RPMI8226 (cell line): ENCODE results near the gene AAK1.
"Not testable (repeated sequence)": the region's sequence is repeated elsewhere in the genome, so short reads cannot be mapped to it uniquely, and the experiment has no call there.

ENCODE experiments used
- DNase-seq: peaks from one replicate; pipeline ENCODE4 v3.0.0-alpha.2; 2015

Gene AAK1

DNA sequence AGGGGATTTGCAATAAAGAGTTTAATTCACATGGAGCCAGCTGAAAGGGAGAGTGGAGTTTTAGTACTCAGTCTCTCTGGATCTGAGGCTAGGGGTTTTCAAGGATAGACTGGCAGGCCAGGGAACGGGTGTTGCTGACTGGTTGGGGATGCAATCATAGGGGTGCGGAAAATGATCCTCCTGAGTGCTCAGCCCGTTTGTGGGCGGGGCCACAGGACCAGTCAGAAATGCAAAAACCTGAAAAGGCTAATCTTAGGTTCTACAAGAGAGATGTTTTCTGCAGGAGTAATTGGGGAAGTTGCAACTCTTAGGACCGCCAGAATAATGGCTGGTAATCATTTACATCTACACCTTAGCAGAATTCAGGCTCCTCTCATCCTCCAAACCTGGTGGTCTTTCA, 208.8 kb downstream of the AAK1 start:
- DNase-seq, result no peak

DNA sequence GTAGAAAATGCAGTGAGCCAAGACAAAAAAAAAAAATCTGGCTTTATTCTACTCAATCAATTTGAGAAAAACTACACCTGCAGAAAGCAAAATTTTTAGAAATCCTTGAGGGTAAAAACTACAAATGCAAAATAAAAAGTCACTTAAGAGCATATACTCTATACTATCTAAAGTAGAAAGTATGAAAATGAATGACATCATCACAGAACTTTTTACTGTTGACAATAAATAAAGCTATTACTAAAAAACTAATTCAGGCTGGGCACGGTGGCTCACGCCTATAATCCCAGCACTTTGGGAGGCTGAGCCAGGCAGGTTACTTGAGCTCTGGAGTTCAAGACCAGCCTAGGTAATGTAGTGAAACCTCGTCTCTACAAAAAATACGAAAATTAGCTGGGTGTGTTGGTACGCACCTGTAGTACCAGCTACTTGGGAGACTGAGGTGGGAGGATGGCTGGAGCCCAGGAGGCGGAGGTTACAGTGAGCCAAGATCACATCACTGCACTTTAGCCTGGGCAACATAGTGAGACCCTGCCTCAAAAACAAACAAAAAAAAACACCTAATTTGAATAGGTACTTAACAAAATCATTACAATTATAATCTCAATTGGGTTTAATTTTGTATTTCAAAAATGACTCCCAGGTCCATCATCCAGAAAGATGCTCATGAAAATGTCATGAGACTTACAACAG, 213.9 kb downstream of the AAK1 start:
- DNase-seq, result no peak

DNA sequence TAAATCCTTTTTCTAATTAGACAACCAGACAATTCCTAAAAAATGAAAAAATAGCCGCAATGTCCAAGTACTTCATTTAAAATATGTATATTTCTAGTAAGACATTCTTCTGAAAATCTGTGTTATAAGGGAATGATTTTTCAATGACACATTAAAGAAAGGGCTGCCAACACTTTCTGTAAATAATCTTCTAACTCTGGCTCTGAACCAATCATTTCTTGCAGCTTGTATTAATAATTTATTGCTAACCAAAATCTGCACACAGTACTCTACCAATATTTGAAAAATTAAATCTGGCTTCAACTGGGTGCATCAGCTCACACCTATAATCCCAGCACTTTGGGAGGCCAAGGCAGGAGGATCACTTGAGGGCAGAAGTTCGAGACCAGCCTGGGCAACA, 214.6 kb downstream of the AAK1 start:
- DNase-seq, result no peak

DNA sequence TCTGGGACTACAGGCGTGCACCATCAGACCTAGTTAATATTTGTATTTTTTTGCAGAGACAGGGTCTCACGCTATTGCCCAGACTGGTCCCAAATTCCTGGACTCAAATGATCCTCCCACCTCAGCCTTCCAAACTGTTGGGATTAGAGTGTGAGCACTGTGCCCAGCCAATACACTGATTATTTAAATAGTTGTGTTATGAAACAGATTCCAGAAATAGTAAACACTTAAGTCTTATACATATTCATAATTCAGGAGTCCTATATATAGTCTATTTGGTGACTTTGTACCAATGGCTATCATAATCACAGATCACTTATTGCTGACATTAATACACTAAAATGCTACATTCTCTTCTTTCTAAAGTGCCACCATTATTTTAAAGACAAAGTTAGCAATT, 219.1 kb downstream of the AAK1 start:
- DNase-seq, result no peak

DNA sequence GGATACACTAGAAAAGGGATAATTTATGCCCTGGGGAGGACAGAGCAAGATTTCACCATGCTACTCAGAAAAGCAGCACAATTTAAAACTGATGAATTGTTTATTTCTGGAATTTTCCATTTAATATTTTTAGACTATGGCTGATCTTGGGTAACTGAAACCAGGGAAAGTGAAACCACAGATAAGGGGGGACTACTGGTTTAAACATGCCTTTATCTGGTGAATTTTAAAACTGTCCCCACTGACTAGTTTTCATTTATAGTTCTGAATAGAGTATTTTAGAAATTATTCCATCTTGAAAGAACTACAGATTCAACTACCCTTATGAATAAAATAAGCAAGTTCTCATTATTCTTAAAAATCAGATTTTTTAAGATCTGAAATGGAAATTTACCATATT, 221.3 kb downstream of the AAK1 start:
- no peak for DNase-seq

DNA sequence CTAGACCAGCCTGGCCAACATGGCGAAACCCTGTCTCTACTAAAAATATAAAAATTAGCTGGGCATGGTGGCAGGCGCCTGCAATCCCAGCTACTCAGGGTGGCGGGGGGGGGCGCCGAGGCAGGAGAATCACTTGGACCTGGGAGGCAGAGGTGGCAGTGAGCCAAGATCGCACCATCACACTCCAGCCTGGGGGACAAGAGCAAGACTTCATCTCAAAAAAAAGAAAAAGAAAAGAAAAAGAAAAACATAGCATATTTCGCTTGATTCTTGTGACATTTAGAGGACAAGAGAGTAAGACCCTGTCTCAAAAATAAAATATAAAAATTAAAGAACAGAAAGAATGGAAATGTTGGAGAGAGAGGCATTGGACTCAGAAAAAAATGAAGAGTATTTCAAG, 224.4 kb downstream of the AAK1 start:
- DNase-seq, result not testable (repeated sequence)

DNA sequence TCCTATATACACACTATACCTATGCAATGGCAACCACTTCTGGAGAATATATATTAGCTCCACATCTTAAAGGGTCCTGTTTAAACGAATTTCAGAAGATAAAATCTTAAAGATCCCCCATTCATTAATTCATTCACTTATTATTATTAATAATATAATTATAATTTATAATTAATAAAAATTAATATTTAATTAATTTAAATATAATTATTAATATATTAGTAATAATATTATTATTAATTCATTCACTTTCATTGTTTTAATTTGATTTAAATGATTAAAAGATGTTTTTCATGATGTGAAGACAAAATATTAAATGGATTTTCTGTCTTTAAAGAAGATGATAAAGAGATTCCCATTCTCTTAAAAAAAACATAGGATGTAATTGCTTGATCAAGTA, 227.4 kb downstream of the AAK1 start:
- no peak for DNase-seq
